Ureter (tissue), 1 donor: ENCODE results near the gene TMEM44. TPM values are rescaled to one million over a fixed set of nuclear protein-coding genes. Genes with fewer than 3 reads are reported as not detected.
A peak's percentile ranks its signal among the peaks of the same experiment; 100 is the strongest.
"Not testable (repeated sequence)": the region's sequence is repeated elsewhere in the genome, so short reads cannot be mapped to it uniquely, and the experiment has no call there.

Source experiments
- DNase-seq: peaks from one replicate; pipeline ENCODE4 v3.0.0-alpha.2; 2020; ENCODE audit warnings: low spot score
- total RNA-seq: library from RNA; stranded (reverse); gene quantifications from one replicate; pipeline ENCODE4 v1.2.4, GENCODE V29; 2023
- donor health status: DM: yes; HTN: yes; CAD: no.

The TMEM44 gene
- total RNA-seq, 1 donor from 2014 or later = 19.9 TPM

GRCh38 chr3:194610689-194611088, 22.5 kb downstream of the TMEM44 start:
- DNase-seq = no peak

- DNase-seq = no peak
These were observed 23.6 kb downstream of the TMEM44 start for GRCh38 chr3:194609601-194610000.

- no peak for DNase-seq
These were observed 24.2 kb downstream of the TMEM44 start for GRCh38 chr3:194608981-194609380.

- DNase-seq = no peak
These were observed 25.4 kb downstream of the TMEM44 start for GRCh38 chr3:194607592-194608389.

GRCh38 chr3:194606941-194607340, 26.3 kb downstream of the TMEM44 start:
- no peak for DNase-seq

GRCh38 chr3:194606163-194606562, 27.1 kb downstream of the TMEM44 start:
- DNase-seq = no peak

GRCh38 chr3:194605314-194605713, 27.9 kb downstream of the TMEM44 start:
- DNase-seq = not testable (repeated sequence)

GRCh38 chr3:194604837-194605236, 28.4 kb downstream of the TMEM44 start:
- no peak for DNase-seq

GRCh38 chr3:194604126-194604525, 29.1 kb downstream of the TMEM44 start:
- DNase-seq = no peak

- DNase-seq = no peak
These were observed 30.5 kb downstream of the TMEM44 start for GRCh38 chr3:194602669-194603171.

GRCh38 chr3:194598771-194599557, 34.3 kb downstream of the TMEM44 start:
- no peak for DNase-seq

GRCh38 chr3:194596906-194597305, 36.3 kb downstream of the TMEM44 start:
- no peak for DNase-seq

- DNase-seq = peak; percentile 61
These were observed 40.1 kb downstream of the TMEM44 start for GRCh38 chr3:194592798-194593752.

- no peak for DNase-seq
These were observed 44.5 kb downstream of the TMEM44 start for GRCh38 chr3:194588741-194589140.

- DNase-seq = no peak
These were observed 45.0 kb downstream of the TMEM44 start for GRCh38 chr3:194588236-194588635.

- DNase-seq = no peak
These were observed 45.7 kb downstream of the TMEM44 start for GRCh38 chr3:194587438-194587931.

- DNase-seq = no peak
These were observed 46.4 kb downstream of the TMEM44 start for GRCh38 chr3:194586836-194587235.

- no peak for DNase-seq
These were observed 47.3 kb downstream of the TMEM44 start for GRCh38 chr3:194585880-194586281.

GRCh38 chr3:194584866-194585265, 48.4 kb downstream of the TMEM44 start:
- DNase-seq = no peak

- no peak for DNase-seq
These were observed 48.9 kb downstream of the TMEM44 start for GRCh38 chr3:194584320-194584776.

- DNase-seq = no peak
These were observed 50.9 kb downstream of the TMEM44 start for GRCh38 chr3:194582196-194582905.
